GM12864 (cell line): Measurements from ENCODE around the gene BEST1.
"Not testable (repeated sequence)": the region's sequence is repeated elsewhere in the genome, so short reads cannot be mapped to it uniquely, and the experiment has no call there.

Experiments used
- DNase-seq: peaks from one replicate; pipeline ENCODE4 v3.0.0-alpha.2; 2011; ENCODE audit warnings: low read depth
- H3K4me3 ChIP-seq: 2 replicates; pipeline ENCODE4 v1.5.1; 2011; ENCODE audit warnings: mild to moderate bottlenecking, low read depth, low read length, control low read depth
- TF ChIP-seq, protein P1 (sequence below): IDR thresholded peaks from 2 replicates; pipeline ENCODE4 v1.5.1; 2011; ENCODE audit warnings: low read depth, mild to moderate bottlenecking, moderate library complexity, low read length, control low read depth, inconsistent platforms; ENCODE audit errors: missing control alignments

Gene BEST1

DNA sequence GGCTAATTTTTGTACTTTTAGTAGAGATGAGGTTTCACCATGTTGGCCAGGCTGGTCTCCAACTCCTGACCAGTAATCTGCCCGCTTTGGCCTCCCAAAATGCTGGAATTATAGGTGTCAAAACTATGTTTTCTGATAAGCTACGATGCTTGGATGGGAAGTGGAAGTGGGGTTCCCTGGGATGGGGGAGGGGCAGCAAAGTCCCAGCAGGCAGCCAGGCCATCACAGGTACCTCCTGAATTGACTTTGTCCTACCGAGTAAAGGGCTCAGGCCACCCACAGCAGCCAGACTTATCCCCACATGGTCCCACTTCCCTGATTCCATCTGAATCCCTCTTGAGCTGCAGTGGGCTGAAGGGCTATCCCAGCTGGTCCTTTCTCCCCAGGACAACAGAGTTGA, 10.4 kb downstream of the BEST1 start:
- TF ChIP-seq, protein P1, sequence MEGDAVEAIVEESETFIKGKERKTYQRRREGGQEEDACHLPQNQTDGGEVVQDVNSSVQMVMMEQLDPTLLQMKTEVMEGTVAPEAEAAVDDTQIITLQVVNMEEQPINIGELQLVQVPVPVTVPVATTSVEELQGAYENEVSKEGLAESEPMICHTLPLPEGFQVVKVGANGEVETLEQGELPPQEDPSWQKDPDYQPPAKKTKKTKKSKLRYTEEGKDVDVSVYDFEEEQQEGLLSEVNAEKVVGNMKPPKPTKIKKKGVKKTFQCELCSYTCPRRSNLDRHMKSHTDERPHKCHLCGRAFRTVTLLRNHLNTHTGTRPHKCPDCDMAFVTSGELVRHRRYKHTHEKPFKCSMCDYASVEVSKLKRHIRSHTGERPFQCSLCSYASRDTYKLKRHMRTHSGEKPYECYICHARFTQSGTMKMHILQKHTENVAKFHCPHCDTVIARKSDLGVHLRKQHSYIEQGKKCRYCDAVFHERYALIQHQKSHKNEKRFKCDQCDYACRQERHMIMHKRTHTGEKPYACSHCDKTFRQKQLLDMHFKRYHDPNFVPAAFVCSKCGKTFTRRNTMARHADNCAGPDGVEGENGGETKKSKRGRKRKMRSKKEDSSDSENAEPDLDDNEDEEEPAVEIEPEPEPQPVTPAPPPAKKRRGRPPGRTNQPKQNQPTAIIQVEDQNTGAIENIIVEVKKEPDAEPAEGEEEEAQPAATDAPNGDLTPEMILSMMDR = no peak
- no peak for DNase-seq
- H3K4me3 ChIP-seq = no peak overlapping the region

DNA sequence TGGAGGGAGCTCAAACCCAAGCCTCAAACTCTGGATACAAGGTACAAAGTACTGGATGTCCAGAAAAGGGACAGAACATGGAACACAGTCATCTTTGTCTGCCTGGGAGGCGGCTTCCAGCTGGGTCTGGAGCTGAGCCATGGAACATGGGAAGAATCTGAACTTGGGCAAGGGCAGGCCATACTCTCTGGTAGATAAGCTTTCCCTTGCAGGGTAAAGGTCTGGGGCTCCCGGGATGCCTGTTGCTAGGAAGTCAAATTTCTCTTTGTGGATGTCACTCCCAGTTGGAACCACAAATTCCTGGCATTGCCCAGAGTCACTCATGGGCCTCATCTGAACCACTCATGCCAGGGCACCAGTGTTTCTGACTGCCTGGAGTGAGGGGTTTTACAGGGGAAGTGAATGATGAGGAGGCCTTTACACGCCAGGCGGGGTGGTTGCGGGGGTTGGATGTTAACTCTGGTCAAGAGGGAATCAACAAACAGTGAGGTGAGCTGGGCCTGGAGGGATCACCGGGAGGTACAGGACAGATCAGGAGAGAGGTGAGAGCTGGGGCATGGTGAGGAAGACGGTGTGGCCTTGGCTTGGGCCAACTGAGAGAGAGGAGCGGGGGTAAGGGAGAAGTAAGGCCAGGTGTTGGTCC, 11.5 kb downstream of the BEST1 start:
- no peak overlapping the region for H3K4me3 ChIP-seq
- DNase-seq = no peak
- TF ChIP-seq, protein P1 = no peak

DNA sequence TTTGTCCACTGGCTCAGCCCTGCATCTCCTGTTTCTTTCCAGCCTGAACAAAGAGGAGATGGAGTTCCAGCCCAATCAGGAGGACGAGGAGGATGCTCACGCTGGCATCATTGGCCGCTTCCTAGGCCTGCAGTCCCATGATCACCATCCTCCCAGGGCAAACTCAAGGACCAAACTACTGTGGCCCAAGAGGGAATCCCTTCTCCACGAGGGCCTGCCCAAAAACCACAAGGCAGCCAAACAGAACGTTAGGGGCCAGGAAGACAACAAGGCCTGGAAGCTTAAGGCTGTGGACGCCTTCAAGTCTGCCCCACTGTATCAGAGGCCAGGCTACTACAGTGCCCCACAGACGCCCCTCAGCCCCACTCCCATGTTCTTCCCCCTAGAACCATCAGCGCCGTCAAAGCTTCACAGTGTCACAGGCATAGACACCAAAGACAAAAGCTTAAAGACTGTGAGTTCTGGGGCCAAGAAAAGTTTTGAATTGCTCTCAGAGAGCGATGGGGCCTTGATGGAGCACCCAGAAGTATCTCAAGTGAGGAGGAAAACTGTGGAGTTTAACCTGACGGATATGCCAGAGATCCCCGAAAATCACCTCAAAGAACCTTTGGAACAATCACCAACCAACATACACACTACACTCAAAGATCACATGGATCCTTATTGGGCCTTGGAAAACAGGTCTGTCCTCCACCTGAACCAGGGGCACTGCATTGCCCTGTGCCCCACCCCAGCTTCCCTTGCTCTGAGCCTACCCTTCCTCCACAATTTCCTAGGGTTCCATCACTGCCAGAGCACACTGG, 12.3 kb downstream of the BEST1 start:
- TF ChIP-seq, protein P1 = no peak
- no peak for DNase-seq
- no peak overlapping the region for H3K4me3 ChIP-seq

DNA sequence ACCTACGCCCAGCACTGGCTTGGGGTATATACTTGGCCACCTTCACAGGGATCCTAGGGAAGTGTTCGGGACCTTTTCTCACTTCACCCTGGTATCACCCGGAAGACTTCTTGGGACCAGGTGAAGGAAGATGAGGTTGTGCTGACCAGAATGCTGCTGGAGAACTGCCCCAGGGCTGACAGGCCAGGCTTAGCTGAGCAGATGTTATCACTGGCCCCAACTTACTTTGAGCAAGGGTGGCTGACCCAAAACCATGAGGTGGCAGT, 12.8 kb downstream of the BEST1 start:
- DNase-seq = no peak
- no peak overlapping the region for H3K4me3 ChIP-seq
- TF ChIP-seq, protein P1 = no peak

DNA sequence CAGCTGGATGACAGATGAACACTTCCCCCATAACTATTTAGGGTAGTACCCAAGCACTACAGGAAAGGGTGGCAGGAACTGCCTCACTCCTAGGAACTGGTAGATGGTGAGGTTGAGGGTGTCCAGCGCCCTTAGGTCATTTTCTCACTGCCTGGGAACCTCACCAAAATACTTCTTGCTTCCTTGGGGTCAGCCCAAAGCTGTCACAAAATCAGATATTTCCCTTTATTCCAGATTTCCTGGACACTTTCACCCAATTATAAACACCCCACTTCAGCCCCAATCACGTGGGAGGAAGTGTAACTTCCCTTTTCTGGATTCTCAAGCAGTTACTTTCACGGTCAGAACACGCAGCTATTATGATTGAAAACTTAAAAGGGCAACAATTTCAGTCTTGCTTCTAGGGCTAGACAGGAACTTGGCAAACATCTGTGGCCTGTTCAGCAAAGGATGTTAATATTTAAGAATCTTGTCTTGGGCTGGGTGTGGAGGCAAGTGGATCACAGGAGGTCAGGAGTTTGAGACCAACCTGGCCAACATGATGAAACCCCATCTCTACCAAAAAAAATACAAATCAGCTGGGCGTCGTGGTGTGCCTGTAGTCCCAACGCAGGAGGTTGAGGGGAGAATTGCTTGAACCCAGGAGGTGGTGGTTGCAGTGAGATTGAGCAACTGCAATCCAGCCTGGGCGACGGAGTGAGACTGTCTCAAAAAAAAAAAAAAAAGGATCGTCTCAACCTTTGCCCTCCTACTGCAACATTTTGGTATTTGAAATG, 13.3 kb downstream of the BEST1 start:
- TF ChIP-seq, protein P1 = no peak
- DNase-seq = peak; percentile 49
- no peak overlapping the region for H3K4me3 ChIP-seq

DNA sequence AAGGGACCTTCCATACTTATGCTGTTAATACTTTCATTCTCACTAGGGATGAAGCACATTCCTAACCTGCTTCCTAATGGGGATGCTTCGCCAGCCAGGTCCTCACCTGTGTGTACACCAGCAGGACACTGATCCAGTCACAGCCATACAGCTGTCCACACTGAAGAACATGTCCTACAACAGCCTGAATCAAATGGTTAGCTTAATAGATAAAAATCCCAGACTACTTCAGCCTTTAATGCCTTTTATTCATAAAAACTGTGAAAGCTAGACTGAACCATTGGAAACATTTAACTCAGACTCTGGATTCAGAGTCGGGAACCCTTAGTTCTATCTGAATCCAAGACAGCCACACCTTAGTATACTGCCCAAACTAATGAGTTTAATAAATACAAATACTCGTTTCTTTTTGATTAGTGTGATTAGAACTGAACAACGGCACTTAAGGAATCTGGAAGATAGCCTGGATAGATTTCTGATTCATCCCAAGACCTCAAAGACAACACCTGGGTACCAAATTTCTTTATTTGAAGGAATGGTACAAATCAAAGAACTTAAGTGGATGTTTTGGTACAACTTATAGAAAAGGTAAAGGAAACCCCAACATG, 14.0 kb downstream of the BEST1 start:
- TF ChIP-seq, protein P1 = no peak
- H3K4me3 ChIP-seq = no peak overlapping the region
- DNase-seq = no peak

DNA sequence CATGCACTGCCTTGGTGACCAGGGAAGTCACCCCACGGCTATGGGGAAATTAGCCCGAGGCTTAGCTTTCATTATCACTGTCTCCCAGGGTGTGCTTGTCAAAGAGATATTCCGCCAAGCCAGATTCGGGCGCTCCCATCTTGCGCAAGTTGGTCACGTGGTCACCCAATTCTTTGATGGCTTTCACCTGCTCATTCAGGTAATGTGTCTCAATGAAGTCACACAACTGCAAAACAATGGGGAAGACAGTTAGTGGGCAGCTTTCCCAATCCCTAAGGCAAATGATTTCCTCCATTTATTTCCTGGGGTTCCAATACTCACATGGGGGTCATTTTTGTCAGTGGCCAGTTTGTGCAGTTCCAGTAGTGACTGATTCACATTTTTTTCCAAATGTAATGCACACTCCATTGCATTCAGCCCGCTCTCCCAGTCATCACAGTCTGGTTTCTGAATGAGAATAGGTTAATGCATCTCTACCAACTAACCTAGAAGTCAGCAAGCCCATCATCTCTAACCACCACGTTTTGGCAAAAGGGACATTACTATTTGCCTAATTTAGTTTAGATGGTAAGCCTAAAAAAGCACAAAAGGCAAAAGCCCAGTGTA, 14.6 kb downstream of the BEST1 start:
- peak overlapping the region; percentile 80 for H3K4me3 ChIP-seq
- not testable (repeated sequence) for DNase-seq
